Erythroblast (primary cell): ENCODE results near the gene RABGGTA.

Experiments used
- GATA1 ChIP-seq: IDR thresholded peaks from 2 replicates; pipeline ENCODE4 v1.6.1; 2011; ENCODE audit warnings: low read depth, mild to moderate bottlenecking, control low read depth, low read length, moderate library complexity
- POLR2A ChIP-seq: IDR thresholded peaks from 2 replicates; pipeline ENCODE4 v1.6.1; 2011; ENCODE audit warnings: mild to moderate bottlenecking, low read length

DNA sequence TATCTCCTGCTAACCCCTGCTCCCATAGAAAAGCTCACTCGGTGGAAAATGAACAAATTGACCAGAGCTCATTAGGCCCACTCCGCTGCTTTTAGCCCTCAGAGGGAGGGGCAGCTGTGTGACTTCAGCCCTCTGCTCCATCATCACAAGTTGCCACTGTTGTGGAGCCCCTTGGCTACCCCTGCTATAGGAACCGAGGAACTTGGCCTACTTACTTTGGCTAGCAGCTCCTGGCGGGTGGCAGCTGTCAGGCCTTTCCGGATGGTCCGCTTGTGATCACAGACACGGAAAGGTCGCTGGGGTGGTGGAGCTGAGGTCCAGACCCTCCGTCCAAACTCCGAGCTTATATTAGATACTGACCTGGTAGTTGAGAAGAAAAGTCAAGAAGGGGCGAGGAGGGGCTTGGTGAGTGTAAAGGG, 35.8 kb upstream of the RABGGTA start:
- no peak for TF ChIP-seq POLR2A
- TF ChIP-seq GATA1, result no peak
